Measurements from ENCODE around the gene DCAF5. TPM values are rescaled to one million over a fixed set of nuclear protein-coding genes. Genes with fewer than 3 reads are reported as not detected.
A peak's percentile ranks its signal among the peaks of the same experiment; 100 is the strongest.
"Not testable (repeated sequence)": the region's sequence is repeated elsewhere in the genome, so short reads cannot be mapped to it uniquely, and the experiment has no call there.

DCAF5 gene
- total RNA-seq, 6 donors from 2014 or later: 37.7 to 78.6 (median 49.0) TPM

- Histone ChIP-seq H3K9me3 (no peaks in the 10 kb centered on the region), H3K4me3 (no peak overlapping the region), H3K36me3 (no peaks in the 10 kb centered on the region), H3K27ac (no peak overlapping the region), H3K4me1 (no peaks in the 10 kb centered on the region), H3K27me3 (no peaks in the 10 kb centered on the region)
- DNase-seq (no peak), ATAC-seq (ENCODE audit: low FRiP score in 2 of 2) (no peak)
- 90 to 100% methylated on average over 1 of the region's 1 CpG for WGBS, 2 donors
- TF ChIP-seq POLR2AphosphoS5 (IDR thresholded peaks at IDR 0.05) (no peak), CTCF (IDR thresholded peaks at IDR 0.05) (no peak), EP300 (IDR thresholded peaks at IDR 0.05) (no peak), POLR2A (IDR thresholded peaks at IDR 0.05) (no peak)
Measured at GRCh38 chr14:69170839-69171238, 17.9 kb upstream of the DCAF5 start.

GRCh38 chr14:69165787-69166186 lies 12.9 kb upstream of the DCAF5 start:
- H3K36me3 ChIP-seq; H3K4me3 ChIP-seq; H3K4me1 ChIP-seq; H3K9me3 ChIP-seq; H3K27me3 ChIP-seq; ATAC-seq (ENCODE audit: low FRiP score in 2 of 2); H3K27ac ChIP-seq; DNase-seq: not testable (repeated sequence)
- 81 to 92% methylated on average over 2 of the region's 2 CpGs for WGBS, 2 donors

GRCh38 chr14:69161590-69161989 lies 8.7 kb upstream of the DCAF5 start:
- no peaks in the 10 kb centered on the region for H3K27me3 ChIP-seq
- H3K4me3 ChIP-seq: no peak overlapping the region
- ATAC-seq (ENCODE audit: low FRiP score in 2 of 2) (no peak), DNase-seq (no peak)
- H3K36me3 ChIP-seq: no peaks in the 10 kb centered on the region
- TF ChIP-seq POLR2A (IDR thresholded peaks at IDR 0.05) (no peak), CTCF (IDR thresholded peaks at IDR 0.05) (no peak), EP300 (IDR thresholded peaks at IDR 0.05) (no peak), POLR2AphosphoS5 (IDR thresholded peaks at IDR 0.05) (no peak)
- 72 to 85% methylated on average over 1 of the region's 1 CpG for WGBS, 2 donors
- H3K27ac ChIP-seq: no peak overlapping the region
- no peaks in the 10 kb centered on the region for H3K4me1 ChIP-seq
- peaks cover 0 to 5% (median 0%) of the 10 kb centered on the region in 4 donors for H3K9me3 ChIP-seq

- H3K27me3 ChIP-seq: no peaks in the 10 kb centered on the region
- ATAC-seq (ENCODE audit: low FRiP score in 2 of 2): no peak
- no peaks in the 10 kb centered on the region for H3K36me3 ChIP-seq
- DNase-seq: no peak
- peaks cover 0 to 13% (median 5%) of the 10 kb centered on the region in 4 donors for H3K4me1 ChIP-seq
- H3K9me3 ChIP-seq: no peaks in the 10 kb centered on the region
- no peak overlapping the region for H3K27ac ChIP-seq
- TF ChIP-seq EP300 (IDR thresholded peaks at IDR 0.05) (no peak), POLR2A (IDR thresholded peaks at IDR 0.05) (no peak), POLR2AphosphoS5 (IDR thresholded peaks at IDR 0.05) (no peak), CTCF (IDR thresholded peaks at IDR 0.05) (no peak)
- no peak overlapping the region for H3K4me3 ChIP-seq
Measured at GRCh38 chr14:69156224-69156623, 3.3 kb upstream of the DCAF5 start.

GRCh38 chr14:69154779-69155178 lies 1.9 kb upstream of the DCAF5 start:
- ATAC-seq (ENCODE audit: low FRiP score in 2 of 2) (peak in 1 of 2 donors; percentile 66), DNase-seq (peak in 1 of 2 donors; percentile 68)
- Histone ChIP-seq H3K4me1 (peaks cover 14 to 28% (median 19%) of the 10 kb centered on the region in 4 donors), H3K36me3 (no peaks in the 10 kb centered on the region), H3K27ac (peak overlapping the region in 1 of 4 donors; percentile 44), H3K27me3 (no peaks in the 10 kb centered on the region), H3K9me3 (no peaks in the 10 kb centered on the region), H3K4me3 (no peak overlapping the region)
- 42 to 62% methylated on average over 4 of the region's 4 CpGs for WGBS, 2 donors
- TF ChIP-seq EP300 (IDR thresholded peaks at IDR 0.05) (peak in 2 of 4 donors; percentile 14 to 38), POLR2A (IDR thresholded peaks at IDR 0.05) (peak in 2 of 4 donors; percentile 21 to 42), CTCF (IDR thresholded peaks at IDR 0.05) (peak in 1 of 6 experiments; percentile 38), POLR2AphosphoS5 (IDR thresholded peaks at IDR 0.05) (peak; percentile 52 to 60)
